GM21367 (cell line): Measurements from ENCODE around the gene ARHGAP32.

ENCODE experiments used
- ATAC-seq: cut with Tn5 transposase; IDR thresholded peaks from one replicate; pipeline ENCODE4 v1.9.1; 2021; ENCODE audit not compliant: unreplicated experiment

Gene ARHGAP32

GRCh38 chr11:129117595-129118350, 74.4 kb downstream of the ARHGAP32 start:
- peak; percentile 76 for ATAC-seq

- no peak for ATAC-seq
These were observed 76.2 kb downstream of the ARHGAP32 start for GRCh38 chr11:129115652-129116586.

GRCh38 chr11:129109701-129110100, 82.4 kb downstream of the ARHGAP32 start:
- no peak for ATAC-seq

- no peak for ATAC-seq
These were observed 85.3 kb downstream of the ARHGAP32 start for GRCh38 chr11:129106788-129107187.

- ATAC-seq, result no peak
These were observed 89.4 kb downstream of the ARHGAP32 start for GRCh38 chr11:129102756-129103155.

- no peak for ATAC-seq
These were observed 89.9 kb downstream of the ARHGAP32 start for GRCh38 chr11:129102225-129102624.

GRCh38 chr11:129093283-129093682, 98.8 kb downstream of the ARHGAP32 start:
- ATAC-seq, result no peak

GRCh38 chr11:129090056-129090455, 102.1 kb downstream of the ARHGAP32 start:
- ATAC-seq, result no peak

GRCh38 chr11:129089279-129089678, 102.8 kb downstream of the ARHGAP32 start:
- no peak for ATAC-seq

- no peak for ATAC-seq
These were observed 105.1 kb downstream of the ARHGAP32 start for GRCh38 chr11:129086976-129087375.

- no peak for ATAC-seq
These were observed 114.9 kb downstream of the ARHGAP32 start for GRCh38 chr11:129077191-129077590.

GRCh38 chr11:129075757-129076156, 116.4 kb downstream of the ARHGAP32 start:
- no peak for ATAC-seq

- no peak for ATAC-seq
These were observed 124.7 kb downstream of the ARHGAP32 start for GRCh38 chr11:129067454-129067853.

GRCh38 chr11:129066229-129066628, 125.9 kb downstream of the ARHGAP32 start:
- no peak for ATAC-seq

GRCh38 chr11:129063118-129063517, 129.0 kb downstream of the ARHGAP32 start:
- no peak for ATAC-seq

- no peak for ATAC-seq
These were observed 130.5 kb downstream of the ARHGAP32 start for GRCh38 chr11:129061492-129062230.

GRCh38 chr11:129056916-129057315, 135.2 kb downstream of the ARHGAP32 start:
- ATAC-seq, result no peak

GRCh38 chr11:129055196-129055595, 136.9 kb downstream of the ARHGAP32 start:
- ATAC-seq, result no peak

GRCh38 chr11:129048911-129049310, 143.2 kb downstream of the ARHGAP32 start:
- no peak for ATAC-seq

- ATAC-seq, result no peak
These were observed 147.0 kb downstream of the ARHGAP32 start for GRCh38 chr11:129045150-129045549.

- ATAC-seq, result no peak
These were observed 149.6 kb downstream of the ARHGAP32 start for GRCh38 chr11:129042503-129042902.
